DOHH2 (cell line): ENCODE data around the gene TMEM208.

ENCODE experiments used
- H3F3A ChIP-seq: fragments of 200-600 bp; sonication (generic), shearing (Covaris generic); 2 replicates; pipeline ENCODE4 v1.6.0; 2016; ENCODE audit warnings: antibody characterized with exemption, mild to moderate bottlenecking; ENCODE audit not compliant: control insufficient read depth, insufficient read depth
- H3K27ac ChIP-seq: fragments of 200-600 bp; sonication (generic); 2 replicates; pipeline ENCODE4 v1.5.1; 2014; ENCODE audit warnings: low read depth, mild to moderate bottlenecking, low read length, moderate library complexity
- H3K27me3 ChIP-seq: fragments of 200-600 bp; sonication (generic); 2 replicates; pipeline ENCODE4 v1.6.1; 2014; ENCODE audit warnings: mild to moderate bottlenecking, low read length, mixed read lengths; ENCODE audit not compliant: control insufficient read depth
- H3K36me3 ChIP-seq: fragments of 200-600 bp; sonication (generic); 2 replicates; pipeline ENCODE4 v1.6.1; 2014; ENCODE audit warnings: mild to moderate bottlenecking, low read length, moderate library complexity, mixed read lengths; ENCODE audit not compliant: control insufficient read depth
- H3K4me1 ChIP-seq: fragments of 200-600 bp; sonication (generic); 2 replicates; pipeline ENCODE4 v1.6.1; 2014; ENCODE audit warnings: mild to moderate bottlenecking, low read length, mixed read lengths; ENCODE audit not compliant: control insufficient read depth
- H3K4me2 ChIP-seq: fragments of 200-600 bp; sonication (generic); 2 replicates; pipeline ENCODE4 v1.6.0; 2014; ENCODE audit warnings: mild to moderate bottlenecking, low read length, moderate library complexity
- H3K4me3 ChIP-seq: fragments of 200-600 bp; sonication (generic); 2 replicates; pipeline ENCODE4 v1.5.1; 2014; ENCODE audit warnings: mild to moderate bottlenecking, low read length, mixed read lengths
- H3K79me2 ChIP-seq: fragments of 200-600 bp; sonication (generic); 2 replicates; pipeline ENCODE4 v1.6.1; 2014; ENCODE audit warnings: mild to moderate bottlenecking, low read length, mixed read lengths; ENCODE audit not compliant: control insufficient read depth
- H3K9me2 ChIP-seq: fragments of 200-600 bp; sonication (generic); replicated peaks from 2 replicates; pipeline ENCODE4 v1.6.1; 2014; ENCODE audit warnings: mild to moderate bottlenecking, low read length, mixed read lengths; ENCODE audit not compliant: control insufficient read depth
- H3K9me3 ChIP-seq: fragments of 200-600 bp; sonication (generic); 2 replicates; pipeline ENCODE4 v1.6.1; 2014; ENCODE audit warnings: antibody characterized with exemption, low read length, mixed read lengths; ENCODE audit not compliant: control insufficient read depth, insufficient read depth
- H4K20me1 ChIP-seq: fragments of 200-600 bp; sonication (generic); 2 replicates; pipeline ENCODE4 v1.6.0; 2014; ENCODE audit warnings: low read depth, mild to moderate bottlenecking, antibody characterized with exemption, low read length, moderate library complexity; ENCODE audit not compliant: control insufficient read depth, insufficient read depth
- CTCF ChIP-seq: fragments of 200-600 bp; sonication (generic); IDR thresholded peaks from one replicate; pipeline ENCODE4 v1.5.1; 2014; ENCODE audit warnings: antibody characterized with exemption, mild to moderate bottlenecking, low read depth, low read length; ENCODE audit not compliant: poor library complexity, severe bottlenecking
- EZH2phosphoT487 ChIP-seq: fragments of 200-600 bp; sonication (generic); IDR thresholded peaks from 2 replicates; pipeline ENCODE4 v1.6.1; 2017; ENCODE audit warnings: borderline replicate concordance, mild to moderate bottlenecking, antibody characterized with exemption, low read length, moderate library complexity, mixed read lengths

Gene TMEM208

GRCh38 chr16:67229906-67230808 is 3.2 kb downstream of the TMEM208 start:
- Histone ChIP-seq H3K79me2 (peaks cover 21% of the 10 kb centered on the region), H3K4me3 (no peak overlapping the region), H3F3A (no peaks in the 10 kb centered on the region), H4K20me1 (no peaks in the 10 kb centered on the region), H3K4me1 (peaks cover 24% of the 10 kb centered on the region), H3K36me3 (peaks cover 37% of the 10 kb centered on the region), H3K27me3 (no peaks in the 10 kb centered on the region), H3K9me3 (no peaks in the 10 kb centered on the region), H3K27ac (no peak overlapping the region), H3K9me2 (no peaks in the 10 kb centered on the region), H3K4me2 (no peak overlapping the region)
- TF ChIP-seq EZH2phosphoT487, result no peak
- no peak for TF ChIP-seq CTCF

- H3K79me2 ChIP-seq, result peaks cover 21% of the 10 kb centered on the region
- H3K4me3 ChIP-seq, result no peak overlapping the region
- H4K20me1 ChIP-seq, result peaks cover 2% of the 10 kb centered on the region; the same call in 1 of the 2 replicates
- peaks cover 16% of the 10 kb centered on the region for H3K4me1 ChIP-seq
- H3K27me3 ChIP-seq, result no peaks in the 10 kb centered on the region
- H3K4me2 ChIP-seq, result no peak overlapping the region
- TF ChIP-seq CTCF, result no peak
- no peak for TF ChIP-seq EZH2phosphoT487
- H3K36me3 ChIP-seq, result peaks cover 41% of the 10 kb centered on the region
- H3K9me2 ChIP-seq, result no peaks in the 10 kb centered on the region
- no peaks in the 10 kb centered on the region for H3F3A ChIP-seq
- H3K9me3 ChIP-seq, result no peaks in the 10 kb centered on the region
- H3K27ac ChIP-seq, result no peak overlapping the region
These were observed 4.1 kb downstream of the TMEM208 start for GRCh38 chr16:67230809-67231660.

- Histone ChIP-seq H3K4me3 (no peak overlapping the region), H3K79me2 (no peaks in the 10 kb centered on the region; the same call in 1 of the 2 replicates), H3K9me2 (no peaks in the 10 kb centered on the region), H3K36me3 (peaks cover 43% of the 10 kb centered on the region), H3K27me3 (no peaks in the 10 kb centered on the region), H3K4me2 (no peak overlapping the region), H3F3A (no peaks in the 10 kb centered on the region), H3K27ac (no peak overlapping the region), H3K4me1 (peaks cover 5% of the 10 kb centered on the region), H3K9me3 (no peaks in the 10 kb centered on the region), H4K20me1 (peaks cover 5% of the 10 kb centered on the region; the same call in 1 of the 2 replicates)
- TF ChIP-seq EZH2phosphoT487, result no peak
- TF ChIP-seq CTCF, result no peak
These were observed 6.7 kb downstream of the TMEM208 start for GRCh38 chr16:67233596-67233995.
